OCI-LY7 (cell line): ENCODE data around the gene PIGM.

ENCODE experiments used
- CTCF ChIP-seq: fragments of 200-600 bp; sonication (generic); conservative IDR thresholded peaks from 2 replicates; pipeline ENCODE4 v1.5.1; 2014; ENCODE audit warnings: mild to moderate bottlenecking, antibody characterized with exemption, low read length, moderate library complexity, mixed read lengths
- EZH2phosphoT487 ChIP-seq: fragments of 200-600 bp; sonication (generic); IDR thresholded peaks from 2 replicates; pipeline ENCODE4 v1.6.1; 2018; ENCODE audit warnings: low read depth, borderline replicate concordance, mild to moderate bottlenecking, mixed run types, antibody characterized with exemption, low read length, moderate library complexity, mixed read lengths

DNA sequence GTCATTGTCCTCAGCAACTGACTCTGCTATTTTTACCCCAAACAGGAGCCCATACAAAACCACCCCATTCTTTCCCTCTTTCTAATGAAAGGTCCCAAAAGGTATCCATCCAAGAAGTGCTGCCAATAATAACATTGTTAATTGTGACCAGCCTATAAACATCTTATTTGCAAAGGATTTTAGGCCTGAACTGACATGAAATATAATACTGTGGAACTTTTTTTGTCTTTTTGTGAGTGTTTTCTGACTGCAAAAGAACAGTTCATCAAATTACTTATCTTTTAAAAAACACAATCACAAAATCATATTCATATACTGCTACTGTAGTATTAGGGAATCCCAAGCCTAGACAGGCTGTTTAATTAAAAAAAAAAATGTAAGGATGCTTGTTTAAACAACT, 3.4 kb downstream of the PIGM start:
- TF ChIP-seq CTCF (no peak), EZH2phosphoT487 (no peak)
